ENCODE results near the gene RECQL5.

DNA sequence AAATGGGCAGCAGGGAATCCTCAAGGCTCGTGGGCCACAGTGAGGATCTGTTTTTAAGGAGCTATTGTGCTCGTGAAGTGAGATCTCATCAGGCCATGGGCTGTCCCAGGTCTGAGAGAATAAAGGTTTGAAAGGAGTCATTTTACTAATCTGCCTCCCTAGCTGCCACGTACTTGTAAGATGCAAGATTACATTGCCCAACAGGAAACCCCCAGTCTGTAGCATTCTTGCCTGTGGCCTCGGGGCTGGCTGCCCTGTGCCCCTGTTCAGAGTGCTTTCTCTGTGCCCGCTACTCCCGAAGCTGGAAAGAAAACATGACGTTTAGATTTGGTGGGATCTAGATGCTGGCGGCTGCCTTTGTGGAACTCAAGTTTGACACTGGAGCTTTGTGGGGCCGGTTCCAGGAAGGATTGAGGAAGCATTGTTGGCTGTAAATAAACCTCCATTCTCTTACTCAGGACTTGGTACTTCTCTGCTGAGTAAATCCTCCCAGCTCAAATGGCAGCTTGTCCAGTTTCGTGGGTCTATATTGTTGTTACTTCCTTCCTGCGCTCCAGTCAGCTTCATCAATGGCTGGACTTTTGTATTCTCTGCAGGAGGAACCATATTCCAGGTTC, 21.4 kb upstream of the RECQL5 start:
- TF ChIP-seq, protein P1, sequence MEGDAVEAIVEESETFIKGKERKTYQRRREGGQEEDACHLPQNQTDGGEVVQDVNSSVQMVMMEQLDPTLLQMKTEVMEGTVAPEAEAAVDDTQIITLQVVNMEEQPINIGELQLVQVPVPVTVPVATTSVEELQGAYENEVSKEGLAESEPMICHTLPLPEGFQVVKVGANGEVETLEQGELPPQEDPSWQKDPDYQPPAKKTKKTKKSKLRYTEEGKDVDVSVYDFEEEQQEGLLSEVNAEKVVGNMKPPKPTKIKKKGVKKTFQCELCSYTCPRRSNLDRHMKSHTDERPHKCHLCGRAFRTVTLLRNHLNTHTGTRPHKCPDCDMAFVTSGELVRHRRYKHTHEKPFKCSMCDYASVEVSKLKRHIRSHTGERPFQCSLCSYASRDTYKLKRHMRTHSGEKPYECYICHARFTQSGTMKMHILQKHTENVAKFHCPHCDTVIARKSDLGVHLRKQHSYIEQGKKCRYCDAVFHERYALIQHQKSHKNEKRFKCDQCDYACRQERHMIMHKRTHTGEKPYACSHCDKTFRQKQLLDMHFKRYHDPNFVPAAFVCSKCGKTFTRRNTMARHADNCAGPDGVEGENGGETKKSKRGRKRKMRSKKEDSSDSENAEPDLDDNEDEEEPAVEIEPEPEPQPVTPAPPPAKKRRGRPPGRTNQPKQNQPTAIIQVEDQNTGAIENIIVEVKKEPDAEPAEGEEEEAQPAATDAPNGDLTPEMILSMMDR (IDR thresholded peaks at IDR 0.05), result no peak
- TF ChIP-seq POLR2A (IDR thresholded peaks at IDR 0.05), result no peak

All from sigmoid colon (tissue), 3 donors.